ENCODE data around the gene FAM229B.
"Not testable (repeated sequence)": the region's sequence is repeated elsewhere in the genome, so short reads cannot be mapped to it uniquely, and the experiment has no call there.

Gene FAM229B

DNA sequence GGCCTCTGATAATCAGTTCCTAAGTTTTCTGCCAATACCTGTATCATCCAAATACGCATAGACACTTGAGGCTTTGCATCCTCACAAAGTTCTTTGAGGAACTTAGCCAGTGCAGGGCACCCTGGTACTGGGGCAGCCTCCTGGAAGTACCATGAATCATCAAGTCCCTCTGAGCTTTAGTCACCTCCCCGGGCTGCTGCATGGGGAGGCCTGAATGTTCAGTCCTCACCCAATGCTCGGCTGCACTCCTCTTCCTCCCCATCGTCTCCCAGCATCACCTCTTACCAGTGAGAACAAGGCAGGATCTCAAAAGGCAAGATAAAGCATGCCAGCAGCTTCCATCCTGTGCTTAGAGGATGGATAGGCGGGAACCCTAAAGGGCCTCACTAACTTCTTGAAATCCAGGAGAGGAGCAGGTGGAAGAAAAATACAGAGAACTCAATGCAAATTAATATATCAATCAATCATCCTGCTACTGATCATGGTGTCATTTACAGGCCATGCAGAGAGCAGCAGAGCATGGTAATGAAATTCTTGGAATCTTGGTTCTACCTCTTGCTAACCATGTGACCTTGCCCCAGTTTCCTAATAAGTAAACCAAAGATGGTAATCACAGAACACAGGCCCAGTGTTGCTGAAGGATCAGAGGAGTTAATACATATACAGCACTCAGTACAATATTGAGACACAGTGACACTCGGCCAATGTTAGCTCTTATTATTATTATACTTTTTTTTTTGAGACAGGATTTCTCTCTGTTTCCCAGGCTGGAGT lies 38.2 kb upstream of the FAM229B start:
- FAIRE-seq (no peak), DNase-seq (ENCODE audit: insufficient read length) (no peak)
- TF ChIP-seq POLR2A (IDR thresholded peaks at IDR 0.05; ENCODE audit: low read depth, low read length) (no peak), POLR2AphosphoS5 (IDR thresholded peaks at IDR 0.05; ENCODE audit: low read depth, low read length) (no peak), TAF1 (IDR thresholded peaks at IDR 0.05; ENCODE audit: borderline replicate concordance, low read depth, low read length) (no peak)

GRCh38 chr6:112049996-112050395 lies 37.4 kb upstream of the FAM229B start:
- FAIRE-seq (no peak), DNase-seq (ENCODE audit: insufficient read length) (no peak)
- TF ChIP-seq POLR2A (IDR thresholded peaks at IDR 0.05; ENCODE audit: low read depth, low read length): no peak
- no peak for TF ChIP-seq POLR2AphosphoS5 (IDR thresholded peaks at IDR 0.05; ENCODE audit: low read depth, low read length)
- no peak for TF ChIP-seq TAF1 (IDR thresholded peaks at IDR 0.05; ENCODE audit: borderline replicate concordance, low read depth, low read length)

GRCh38 chr6:112050429-112050828 lies 37.0 kb upstream of the FAM229B start:
- TF ChIP-seq TAF1 (IDR thresholded peaks at IDR 0.05; ENCODE audit: borderline replicate concordance, low read depth, low read length) (no peak), POLR2AphosphoS5 (IDR thresholded peaks at IDR 0.05; ENCODE audit: low read depth, low read length) (no peak), POLR2A (IDR thresholded peaks at IDR 0.05; ENCODE audit: low read depth, low read length) (no peak)
- DNase-seq (ENCODE audit: insufficient read length) (no peak), FAIRE-seq (no peak)

DNA sequence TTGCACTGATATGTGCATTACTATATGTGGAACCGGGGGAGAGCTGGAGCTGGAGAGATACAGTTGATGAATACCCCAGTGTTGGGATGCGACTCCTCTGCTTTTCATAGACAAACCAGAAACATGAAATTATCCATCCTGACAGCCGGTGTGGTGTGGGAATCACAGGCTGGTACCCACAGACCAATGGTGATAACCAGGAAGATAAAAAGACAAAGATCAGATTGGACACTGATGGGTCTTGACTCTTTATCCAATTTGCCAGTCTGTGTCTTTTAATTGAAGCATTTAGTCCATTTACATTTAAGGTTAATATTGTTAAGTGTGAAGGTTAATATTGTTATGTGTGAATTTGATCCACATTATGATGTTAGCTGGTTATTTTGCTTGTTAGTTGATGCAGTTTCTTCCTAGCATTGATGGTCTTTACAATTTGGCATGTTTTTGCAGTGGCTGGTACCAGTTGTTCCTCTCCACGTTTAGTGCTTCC lies 36.1 kb upstream of the FAM229B start:
- not testable (repeated sequence) for DNase-seq (ENCODE audit: insufficient read length); FAIRE-seq

DNA sequence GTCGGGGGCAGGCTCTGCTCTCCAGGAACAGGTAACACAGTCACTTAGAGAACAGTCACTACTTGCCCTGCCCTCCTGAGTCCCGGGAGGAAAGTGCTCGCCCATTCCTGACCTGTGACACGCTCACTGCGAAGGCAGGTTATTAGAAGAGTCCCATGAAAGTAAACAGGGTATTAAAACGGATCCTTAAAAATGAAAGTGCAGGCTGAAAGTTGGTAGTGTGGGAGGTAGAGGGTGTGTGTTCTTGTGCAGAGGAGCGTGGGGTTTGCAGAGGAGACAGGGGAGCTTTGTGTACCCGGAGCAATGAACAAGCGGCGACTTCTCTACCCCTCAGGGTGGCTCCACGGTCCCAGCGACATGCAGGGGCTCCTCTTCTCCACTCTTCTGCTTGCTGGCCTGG lies 33.4 kb upstream of the FAM229B start, which contains the start of gene CCN6:
TSS of gene CCN6 (plus strand) at position 104 of the 400 bp plus-strand sequence. CDS start at position 358, 254 bp downstream.
- no peak for FAIRE-seq
- DNase-seq (ENCODE audit: insufficient read length): no peak
- TF ChIP-seq TAF1 (IDR thresholded peaks at IDR 0.05; ENCODE audit: borderline replicate concordance, low read depth, low read length): no peak
- no peak for TF ChIP-seq POLR2AphosphoS5 (IDR thresholded peaks at IDR 0.05; ENCODE audit: low read depth, low read length)
- TF ChIP-seq POLR2A (IDR thresholded peaks at IDR 0.05; ENCODE audit: low read depth, low read length): no peak

DNA sequence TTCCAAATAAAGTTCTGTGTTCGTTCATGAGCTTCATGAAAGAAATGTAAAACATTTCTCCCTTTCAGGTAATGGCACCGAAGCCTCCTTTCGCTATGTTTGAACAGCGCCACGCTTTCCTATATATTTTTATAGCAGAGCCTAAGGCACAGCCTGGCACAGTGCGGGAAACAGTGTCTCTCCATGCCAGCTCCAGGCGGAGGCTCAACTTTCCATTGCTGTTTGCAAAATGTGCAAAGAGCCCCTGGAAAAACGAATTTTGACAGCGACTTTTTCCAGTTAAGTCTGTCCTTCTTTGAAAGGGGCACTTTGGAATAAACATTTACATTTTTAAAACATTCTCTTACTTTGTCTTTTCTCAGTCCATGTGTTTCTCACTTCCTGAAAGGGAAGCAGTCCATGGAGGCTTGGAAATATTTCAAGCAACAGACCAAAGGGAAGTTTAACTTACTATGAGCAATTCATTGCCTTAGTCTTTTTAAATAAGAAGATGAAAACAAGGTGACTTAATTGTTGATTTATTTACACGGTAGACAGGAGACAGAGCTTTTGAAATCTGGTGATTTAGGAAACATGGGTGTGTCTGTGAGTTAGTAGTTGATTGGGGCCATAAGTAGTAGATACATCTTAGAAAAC lies 32.7 kb upstream of the FAM229B start:
- TF ChIP-seq POLR2AphosphoS5 (IDR thresholded peaks at IDR 0.05; ENCODE audit: low read depth, low read length): no peak
- no peak for TF ChIP-seq TAF1 (IDR thresholded peaks at IDR 0.05; ENCODE audit: borderline replicate concordance, low read depth, low read length)
- no peak for DNase-seq (ENCODE audit: insufficient read length)
- no peak for FAIRE-seq

GRCh38 chr6:112058243-112059032 lies 29.0 kb upstream of the FAM229B start:
- DNase-seq (ENCODE audit: insufficient read length) (no peak), FAIRE-seq (no peak)
- TF ChIP-seq POLR2AphosphoS5 (IDR thresholded peaks at IDR 0.05; ENCODE audit: low read depth, low read length) (no peak), TAF1 (IDR thresholded peaks at IDR 0.05; ENCODE audit: borderline replicate concordance, low read depth, low read length) (no peak), POLR2A (IDR thresholded peaks at IDR 0.05; ENCODE audit: low read depth, low read length) (no peak)

DNA sequence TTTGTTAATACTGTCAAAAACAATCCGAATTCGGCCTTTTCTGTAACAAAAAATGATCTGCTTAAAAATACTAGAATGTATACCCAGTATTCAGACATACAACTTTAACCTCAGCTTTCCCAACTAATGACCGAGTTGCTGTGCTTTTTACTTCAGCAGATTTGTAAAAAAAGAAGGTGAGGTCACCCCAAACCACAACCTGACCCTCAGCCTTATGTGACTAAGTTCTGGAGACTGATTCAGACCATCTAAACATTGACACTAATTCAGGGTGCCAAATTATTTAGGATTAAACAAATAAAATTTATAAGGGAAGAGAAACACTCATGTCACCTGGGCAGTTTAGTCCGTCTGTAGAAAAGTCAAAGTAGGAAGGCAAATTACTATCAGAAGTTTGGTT lies 25.8 kb upstream of the FAM229B start:
- TF ChIP-seq POLR2A (IDR thresholded peaks at IDR 0.05; ENCODE audit: low read depth, low read length): no peak
- DNase-seq (ENCODE audit: insufficient read length): no peak
- FAIRE-seq: no peak

DNA sequence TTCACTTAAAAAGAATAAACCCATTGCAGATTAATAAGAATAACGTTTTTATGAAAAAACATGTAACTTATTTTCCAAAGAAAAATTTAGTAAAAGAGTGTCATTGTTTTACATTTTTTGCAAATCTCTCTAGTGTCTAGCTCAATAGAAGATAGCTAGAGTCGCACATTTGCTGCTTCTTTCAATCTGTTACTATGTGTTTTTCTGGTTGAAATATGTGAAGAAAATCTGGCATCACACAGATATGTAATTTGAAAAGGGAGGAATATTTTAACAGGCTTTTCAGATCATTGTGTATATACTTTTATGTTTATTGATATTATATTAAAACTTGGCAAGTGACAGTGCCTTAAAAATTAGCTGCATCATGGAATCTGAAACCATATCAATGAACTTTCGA lies 24.4 kb upstream of the FAM229B start:
- no peak for FAIRE-seq
- DNase-seq (ENCODE audit: insufficient read length): no peak
- TF ChIP-seq POLR2A (IDR thresholded peaks at IDR 0.05; ENCODE audit: low read depth, low read length) (no peak), TAF1 (IDR thresholded peaks at IDR 0.05; ENCODE audit: borderline replicate concordance, low read depth, low read length) (no peak), POLR2AphosphoS5 (IDR thresholded peaks at IDR 0.05; ENCODE audit: low read depth, low read length) (no peak)

GRCh38 chr6:112065426-112065986 lies 21.9 kb upstream of the FAM229B start:
- DNase-seq (ENCODE audit: insufficient read length) (no peak), FAIRE-seq (no peak)
- no peak for TF ChIP-seq POLR2A (IDR thresholded peaks at IDR 0.05; ENCODE audit: low read depth, low read length)
- TF ChIP-seq TAF1 (IDR thresholded peaks at IDR 0.05; ENCODE audit: borderline replicate concordance, low read depth, low read length): no peak
- no peak for TF ChIP-seq POLR2AphosphoS5 (IDR thresholded peaks at IDR 0.05; ENCODE audit: low read depth, low read length)

GRCh38 chr6:112066606-112067005 lies 20.8 kb upstream of the FAM229B start:
- DNase-seq (ENCODE audit: insufficient read length): no peak
- FAIRE-seq: no peak
- TF ChIP-seq TAF1 (IDR thresholded peaks at IDR 0.05; ENCODE audit: borderline replicate concordance, low read depth, low read length) (no peak), POLR2AphosphoS5 (IDR thresholded peaks at IDR 0.05; ENCODE audit: low read depth, low read length) (no peak), POLR2A (IDR thresholded peaks at IDR 0.05; ENCODE audit: low read depth, low read length) (no peak)
